PC-3 (cell line): ENCODE data around the gene ZNF554.

Experiments used
- CTCF ChIP-seq: fragments of 300-600 bp; sonication (generic); conservative IDR thresholded peaks from 2 replicates; pipeline ENCODE4 v1.5.1; 2017; ENCODE audit warnings: antibody characterized with exemption, low read depth, mild to moderate bottlenecking, low read length
- EZH2 ChIP-seq: fragments of 300-600 bp; sonication (generic); IDR thresholded peaks from one replicate; pipeline ENCODE4 v1.6.1; 2017; ENCODE audit warnings: antibody characterized with exemption, mild to moderate bottlenecking, low read length; ENCODE audit not compliant: unreplicated experiment
- EZH2phosphoT487 ChIP-seq: fragments of 300-600 bp; sonication (generic); IDR thresholded peaks from 2 replicates; pipeline ENCODE4 v1.6.1; 2018; ENCODE audit warnings: mild to moderate bottlenecking, antibody characterized with exemption, low read length, borderline replicate concordance

GRCh38 chr19:2823646-2824045, 4.0 kb downstream of the ZNF554 start:
- no peak for TF ChIP-seq EZH2
- no peak for TF ChIP-seq CTCF
- TF ChIP-seq EZH2phosphoT487 = no peak
